ENCODE results near the gene ZBTB18.
"Not testable (repeated sequence)": the region's sequence is repeated elsewhere in the genome, so short reads cannot be mapped to it uniquely, and the experiment has no call there.

ZBTB18 gene

DNA sequence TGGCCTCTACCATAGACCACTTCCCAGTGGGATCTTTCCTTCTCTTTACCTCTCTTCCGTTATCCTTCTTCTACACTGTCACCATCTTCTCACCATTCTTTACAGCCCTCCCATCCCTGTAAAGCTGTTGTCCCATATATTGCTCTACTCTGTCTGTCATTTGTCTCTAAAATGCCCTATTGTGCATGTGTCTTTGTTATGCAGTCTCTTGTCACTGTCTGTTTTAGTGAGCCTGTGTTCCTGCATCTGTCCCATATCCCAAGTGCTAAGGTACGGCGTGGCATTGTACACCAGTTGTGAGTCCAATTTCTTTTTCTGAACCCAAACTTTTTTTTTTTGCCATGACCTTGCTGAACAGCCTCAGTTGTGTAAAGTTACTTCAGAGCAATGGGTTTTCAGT lies 8.8 kb upstream of the ZBTB18 start:
- DNase-seq = no peak

DNA sequence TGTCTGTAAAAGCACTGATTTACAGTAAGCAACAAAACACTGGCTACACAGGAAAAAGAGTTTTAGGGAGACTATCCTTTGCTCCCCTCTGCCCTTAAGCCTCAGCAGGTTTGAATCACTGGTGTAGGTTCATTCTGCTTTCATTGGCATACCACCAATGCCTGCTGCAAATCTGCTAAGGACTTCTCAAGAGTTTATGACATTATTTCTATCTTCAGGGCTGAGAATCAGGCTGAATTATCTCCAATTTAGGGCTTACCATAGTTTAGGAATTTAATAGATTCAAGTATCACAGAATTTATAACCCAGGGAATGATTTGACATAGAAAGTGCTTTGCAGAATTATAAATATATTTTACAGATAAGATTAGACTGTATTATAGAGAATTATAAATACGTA lies 6.7 kb upstream of the ZBTB18 start:
- DNase-seq = no peak

DNA sequence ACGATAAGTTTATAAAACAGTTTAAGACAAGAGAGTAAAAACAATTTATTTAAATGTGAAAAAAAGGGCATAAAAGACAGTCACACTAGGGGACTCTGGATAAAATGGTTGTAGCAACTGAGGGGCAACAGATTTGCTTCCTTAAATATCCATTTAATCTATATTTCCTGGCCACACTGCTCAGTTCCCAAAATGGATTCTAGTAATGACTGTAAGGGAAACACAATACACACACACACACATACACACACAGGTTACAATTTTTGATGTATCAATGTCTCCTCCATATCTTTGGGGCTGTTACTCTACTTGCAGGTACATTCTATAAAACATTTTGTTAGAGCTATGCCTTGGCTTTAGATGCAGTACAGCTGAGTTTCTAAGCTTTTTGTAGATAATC lies 4.8 kb upstream of the ZBTB18 start:
- DNase-seq = not testable (repeated sequence)

DNA sequence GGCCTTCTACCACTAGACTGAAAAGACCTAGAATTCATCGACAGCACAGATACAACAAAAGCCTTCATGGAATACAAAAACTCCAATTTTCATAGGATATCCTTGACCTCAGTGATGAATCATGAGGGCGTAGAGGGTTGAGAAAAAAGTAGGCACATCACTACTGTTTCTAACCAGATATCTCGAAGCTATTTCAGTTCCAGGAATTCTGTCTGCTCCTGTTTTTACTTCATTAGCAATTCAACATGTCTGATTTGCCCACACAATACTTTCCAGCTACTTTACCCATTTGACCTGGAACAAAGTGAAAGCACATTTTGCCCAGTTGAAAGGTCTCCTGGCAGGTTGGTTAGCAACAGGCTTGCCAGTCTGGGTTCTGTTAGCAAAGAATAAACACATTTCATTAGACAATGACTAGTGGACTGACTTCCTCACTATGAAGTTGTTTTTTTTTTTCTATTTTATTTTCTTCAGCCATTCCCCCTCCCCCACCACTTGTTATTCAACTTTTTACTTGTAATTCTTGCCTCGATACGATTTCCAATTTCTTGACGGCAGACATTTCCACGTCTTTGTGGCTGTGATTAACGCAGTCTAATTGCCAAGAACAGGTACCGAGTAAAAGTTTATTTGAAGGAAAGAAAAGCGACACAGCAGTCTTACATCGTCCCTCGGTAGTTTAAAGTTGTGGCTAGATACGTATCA lies 4.0 kb upstream of the ZBTB18 start:
- DNase-seq = peak; percentile 64

DNA sequence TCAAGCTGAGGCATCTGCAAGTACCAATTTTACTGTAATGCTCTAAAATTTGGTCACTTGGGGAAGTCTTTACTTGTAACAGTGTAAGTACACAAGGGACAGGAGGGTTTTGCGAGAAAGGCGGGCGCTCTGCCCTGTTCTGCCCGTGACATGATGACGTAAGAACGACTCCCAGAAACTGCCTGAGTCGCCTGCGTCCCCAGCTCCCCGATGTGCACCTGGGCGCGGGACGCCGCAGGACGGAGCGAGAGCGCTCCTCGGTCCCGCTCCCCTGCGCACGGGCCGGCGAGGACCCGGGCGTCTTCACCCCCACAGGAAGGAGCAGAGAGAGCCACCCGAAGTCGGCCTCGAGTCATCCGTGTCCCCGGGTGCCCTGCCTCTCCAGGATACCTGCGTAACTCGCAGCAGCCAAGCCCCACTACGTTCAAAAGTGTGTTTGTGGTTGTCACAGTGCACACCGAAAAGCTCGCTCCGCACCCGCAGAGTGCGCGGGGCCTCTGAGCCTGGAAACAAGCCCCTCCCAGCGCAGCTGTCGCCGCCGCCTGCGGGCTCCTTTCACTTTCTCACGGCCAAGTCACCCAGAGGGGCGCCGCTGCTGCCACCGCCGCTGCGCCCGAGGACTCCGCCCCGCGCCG lies 3.3 kb upstream of the ZBTB18 start:
- DNase-seq = no peak

DNA sequence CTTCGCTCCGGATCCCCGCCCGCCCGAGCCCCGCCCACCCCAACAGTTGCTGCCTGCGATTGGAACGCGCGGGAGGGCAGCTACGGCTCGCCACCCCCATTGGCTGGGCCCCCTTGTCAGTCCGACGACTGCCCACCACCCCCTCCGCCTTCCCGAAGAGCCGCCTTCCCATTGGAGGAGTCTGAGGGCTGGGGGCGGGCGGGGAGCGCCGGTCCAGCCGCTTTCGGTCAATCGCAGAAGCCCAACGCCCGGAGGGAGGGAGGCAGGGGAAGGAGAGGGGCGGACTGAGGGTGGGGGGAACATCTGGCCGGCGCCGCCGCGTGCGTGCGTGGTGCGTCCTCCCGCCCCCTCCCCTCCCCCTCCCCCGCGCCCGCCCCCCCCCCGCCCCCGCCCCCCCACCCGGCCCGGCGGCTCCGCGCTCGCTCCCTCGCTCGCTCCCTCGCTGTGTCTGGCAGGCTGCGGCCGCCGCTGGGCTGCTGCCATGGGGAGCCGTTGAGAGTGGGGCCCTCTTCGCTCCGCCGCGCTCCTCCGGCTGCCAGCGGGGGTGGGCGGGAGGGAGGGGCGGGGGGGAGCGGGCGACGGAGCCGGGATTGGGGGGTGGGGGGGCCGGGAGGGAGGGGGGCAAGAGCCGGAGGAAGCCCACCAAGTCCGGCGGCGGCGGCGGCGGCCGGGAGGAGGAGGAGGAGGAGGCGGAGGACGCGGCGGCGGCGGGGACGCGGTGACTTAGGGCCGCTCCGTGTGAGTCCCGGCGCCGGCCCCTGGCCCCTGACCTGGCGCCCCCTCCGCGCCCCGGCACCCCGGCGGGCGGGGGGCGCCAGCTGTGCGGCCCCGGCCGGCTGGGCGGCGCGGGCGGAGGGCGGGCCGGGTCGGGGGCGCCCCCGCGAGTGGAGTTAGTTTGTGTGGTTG lies 2.6 kb upstream of the ZBTB18 start:
- peak; percentile 99 for DNase-seq

DNA sequence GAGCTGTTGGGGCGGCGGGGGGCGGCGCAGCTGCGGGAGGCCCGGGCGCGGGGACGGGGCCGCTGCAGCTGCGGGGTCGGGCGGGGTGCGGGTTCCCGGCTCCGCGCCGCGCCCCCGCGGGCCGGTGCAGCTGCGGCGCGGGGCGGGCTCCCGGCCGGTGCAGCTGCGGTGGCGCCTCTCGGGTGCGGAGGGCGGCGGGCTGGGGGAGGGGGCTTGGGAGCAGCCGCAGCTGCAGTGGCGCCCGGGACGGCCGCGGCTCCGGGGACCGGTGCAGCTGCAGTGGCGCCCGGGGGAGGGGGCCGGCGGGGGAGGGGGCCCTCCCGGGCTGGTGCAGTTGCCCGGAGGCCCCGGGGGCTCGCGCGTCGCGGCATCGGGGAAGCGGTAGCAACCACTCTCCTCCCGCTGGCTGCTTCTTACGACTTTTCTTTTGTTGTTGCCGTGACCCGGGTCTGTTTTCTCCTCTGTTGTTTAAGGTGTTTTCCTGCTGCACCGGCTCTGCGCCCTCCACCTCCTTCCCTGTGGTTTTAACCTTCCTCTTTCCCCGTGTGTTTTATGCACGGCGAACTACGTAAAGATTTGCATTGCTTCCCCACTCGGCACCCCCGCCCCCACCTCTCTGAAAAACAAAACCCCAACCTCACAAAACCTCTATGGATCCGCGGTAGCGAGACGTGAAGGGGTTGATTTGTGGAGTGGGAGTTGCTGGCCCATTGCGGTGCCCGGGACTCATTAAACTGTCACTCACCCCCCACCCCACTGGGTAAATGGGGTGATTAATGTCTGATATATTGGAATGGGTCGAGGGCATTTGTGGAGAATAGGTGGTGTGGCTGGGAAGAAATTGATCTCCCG lies 1.7 kb upstream of the ZBTB18 start:
- peak; percentile 69 for DNase-seq

DNA sequence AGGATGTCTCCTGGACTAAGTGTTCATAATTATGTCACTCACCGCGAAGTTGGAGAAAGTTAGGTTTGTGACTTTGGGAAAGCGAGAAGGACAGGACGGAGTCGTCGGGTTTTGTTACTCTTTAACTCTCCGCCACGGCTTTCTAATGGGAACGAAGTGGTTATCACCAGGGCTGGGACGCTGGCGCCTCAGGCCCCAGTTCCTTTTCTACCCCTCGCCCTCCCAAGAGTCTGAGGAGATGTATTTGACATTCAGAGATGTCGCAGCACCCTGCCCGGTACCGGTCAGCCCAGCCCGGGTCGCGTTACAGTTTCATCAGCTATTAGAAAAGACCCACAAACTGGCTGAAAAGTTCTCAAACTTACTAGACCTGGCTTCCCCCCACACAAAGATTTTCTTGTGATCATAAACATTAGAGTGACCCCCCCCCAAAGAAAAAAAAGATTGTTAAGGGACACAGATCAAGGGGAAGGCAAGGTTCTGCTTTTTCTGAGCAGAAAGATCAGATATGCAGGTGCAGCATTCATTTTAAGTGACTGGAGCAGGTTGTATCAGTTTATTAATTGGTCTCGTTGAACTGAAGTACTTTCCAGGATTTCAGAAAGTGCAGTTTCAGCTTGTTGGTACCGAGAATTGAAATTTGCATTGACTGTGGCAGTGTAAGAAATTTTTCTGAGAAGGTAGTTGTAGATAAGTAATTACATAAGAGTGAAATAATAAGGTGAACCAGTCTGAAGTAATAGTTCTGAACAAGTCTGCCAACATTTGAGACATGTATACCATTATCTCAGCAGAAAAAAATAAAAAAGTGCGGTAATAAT lies 859 bp upstream of the ZBTB18 start:
- DNase-seq = peak; percentile 60

DNA sequence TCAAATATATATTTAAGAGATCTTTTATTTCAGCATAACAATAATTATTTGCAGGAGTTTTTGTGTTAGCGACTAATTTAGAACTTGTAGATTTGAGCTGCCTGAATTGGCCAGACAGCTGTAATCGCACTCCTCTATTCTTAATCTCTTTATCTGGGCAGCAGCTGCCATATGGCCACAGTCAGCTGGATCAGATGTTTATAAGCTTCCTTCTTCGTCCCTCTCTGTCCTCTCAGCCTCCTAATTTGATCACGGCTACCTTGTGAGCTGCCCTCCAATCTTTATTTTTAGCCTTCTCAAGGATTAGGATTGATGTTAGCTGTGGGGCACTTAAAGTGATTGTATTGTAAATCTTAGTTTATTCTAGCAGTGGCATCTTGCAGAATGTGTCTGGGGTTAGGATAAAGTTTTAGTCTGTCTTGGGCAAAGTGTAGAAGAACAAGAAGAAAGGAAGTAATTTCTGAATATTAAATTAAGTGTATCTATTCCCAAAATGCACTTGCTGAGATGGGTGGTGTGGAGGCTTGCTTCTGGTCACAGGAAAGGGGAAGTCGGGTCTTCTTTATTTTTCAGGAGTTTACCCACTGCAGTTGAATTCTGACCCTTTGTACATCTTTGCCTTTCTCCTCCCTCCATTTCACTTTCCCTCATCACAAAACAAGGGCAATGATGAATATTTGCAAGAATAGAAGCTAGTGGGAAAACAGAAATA lies 1.1 kb downstream of the ZBTB18 start:
- peak; percentile 82 for DNase-seq

DNA sequence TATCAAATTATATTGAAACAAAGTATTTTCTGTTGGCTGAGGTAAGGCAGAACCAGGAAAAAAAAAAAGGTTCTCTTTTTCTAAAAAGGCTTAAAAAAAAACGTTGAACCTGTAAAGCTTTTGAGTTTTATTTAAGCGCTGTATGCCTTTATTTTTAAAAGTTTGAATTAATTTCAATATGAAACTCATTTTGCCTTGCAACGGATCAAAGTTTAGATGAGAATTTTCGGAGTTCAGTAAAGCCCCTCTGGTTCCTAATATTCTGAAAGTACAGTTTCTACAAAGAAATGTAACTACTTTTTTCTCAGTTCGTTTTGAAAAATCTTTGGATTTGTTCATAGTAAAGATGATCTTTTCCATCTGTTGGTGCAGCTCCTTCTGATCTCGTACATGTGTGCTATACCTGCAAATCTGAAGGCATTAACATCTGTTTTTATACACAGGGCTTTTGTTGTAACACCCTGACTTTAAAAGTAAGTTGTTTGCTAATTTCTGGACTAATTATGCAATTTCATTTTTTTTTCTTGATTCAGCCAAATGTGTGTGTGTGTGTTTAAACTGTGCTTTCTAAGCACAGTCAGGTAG lies 1.7 kb downstream of the ZBTB18 start:
- peak; percentile 44 for DNase-seq

DNA sequence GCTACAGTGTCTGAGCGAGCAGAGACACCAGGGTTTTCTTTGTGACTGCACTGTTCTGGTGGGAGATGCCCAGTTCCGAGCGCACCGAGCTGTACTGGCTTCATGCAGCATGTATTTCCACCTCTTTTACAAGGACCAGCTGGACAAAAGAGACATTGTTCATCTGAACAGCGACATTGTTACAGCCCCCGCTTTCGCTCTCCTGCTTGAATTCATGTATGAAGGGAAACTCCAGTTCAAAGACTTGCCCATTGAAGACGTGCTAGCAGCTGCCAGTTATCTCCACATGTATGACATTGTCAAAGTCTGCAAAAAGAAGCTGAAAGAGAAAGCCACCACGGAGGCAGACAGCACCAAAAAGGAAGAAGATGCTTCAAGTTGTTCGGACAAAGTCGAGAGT lies 2.7 kb downstream of the ZBTB18 start:
- DNase-seq = peak; percentile 77

DNA sequence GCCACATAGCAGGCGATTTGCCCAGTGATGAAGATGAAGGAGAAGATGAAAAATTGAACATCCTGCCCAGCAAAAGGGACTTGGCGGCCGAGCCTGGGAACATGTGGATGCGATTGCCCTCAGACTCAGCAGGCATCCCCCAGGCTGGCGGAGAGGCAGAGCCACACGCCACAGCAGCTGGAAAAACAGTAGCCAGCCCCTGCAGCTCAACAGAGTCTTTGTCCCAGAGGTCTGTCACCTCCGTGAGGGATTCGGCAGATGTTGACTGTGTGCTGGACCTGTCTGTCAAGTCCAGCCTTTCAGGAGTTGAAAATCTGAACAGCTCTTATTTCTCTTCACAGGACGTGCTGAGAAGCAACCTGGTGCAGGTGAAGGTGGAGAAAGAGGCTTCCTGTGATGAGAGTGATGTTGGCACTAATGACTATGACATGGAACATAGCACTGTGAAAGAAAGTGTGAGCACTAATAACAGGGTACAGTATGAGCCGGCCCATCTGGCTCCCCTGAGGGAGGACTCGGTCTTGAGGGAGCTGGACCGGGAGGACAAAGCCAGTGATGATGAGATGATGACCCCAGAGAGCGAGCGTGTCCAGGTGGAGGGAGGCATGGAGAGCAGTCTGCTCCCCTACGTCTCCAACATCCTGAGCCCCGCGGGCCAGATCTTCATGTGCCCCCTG lies 3.3 kb downstream of the ZBTB18 start:
- peak; percentile 71 for DNase-seq

DNA sequence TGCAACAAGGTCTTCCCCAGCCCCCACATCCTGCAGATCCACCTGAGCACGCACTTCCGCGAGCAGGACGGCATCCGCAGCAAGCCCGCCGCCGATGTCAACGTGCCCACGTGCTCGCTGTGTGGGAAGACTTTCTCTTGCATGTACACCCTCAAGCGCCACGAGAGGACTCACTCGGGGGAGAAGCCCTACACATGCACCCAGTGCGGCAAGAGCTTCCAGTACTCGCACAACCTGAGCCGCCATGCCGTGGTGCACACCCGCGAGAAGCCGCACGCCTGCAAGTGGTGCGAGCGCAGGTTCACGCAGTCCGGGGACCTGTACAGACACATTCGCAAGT lies 3.8 kb downstream of the ZBTB18 start:
- no peak for DNase-seq

DNA sequence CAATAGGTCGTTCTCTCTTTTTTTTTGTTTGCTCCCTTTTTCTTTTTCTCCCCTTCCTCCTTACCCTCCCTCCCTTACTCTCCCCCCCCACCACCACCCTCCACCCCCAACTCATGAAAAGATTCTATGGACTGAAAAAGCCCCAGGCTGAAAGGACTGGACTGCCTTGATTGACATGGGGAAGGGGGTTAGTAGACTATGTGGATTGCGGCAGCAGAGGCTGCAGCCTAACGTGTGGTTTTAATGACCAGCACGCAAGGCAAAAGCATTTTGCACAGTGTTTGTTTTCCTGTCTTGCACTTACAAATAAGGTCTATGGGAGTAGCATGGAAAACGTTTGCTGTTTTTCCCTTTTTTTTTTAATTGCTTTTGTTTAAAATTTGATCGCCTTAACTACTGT lies 5.5 kb downstream of the ZBTB18 start:
- peak; percentile 52 for DNase-seq

DNA sequence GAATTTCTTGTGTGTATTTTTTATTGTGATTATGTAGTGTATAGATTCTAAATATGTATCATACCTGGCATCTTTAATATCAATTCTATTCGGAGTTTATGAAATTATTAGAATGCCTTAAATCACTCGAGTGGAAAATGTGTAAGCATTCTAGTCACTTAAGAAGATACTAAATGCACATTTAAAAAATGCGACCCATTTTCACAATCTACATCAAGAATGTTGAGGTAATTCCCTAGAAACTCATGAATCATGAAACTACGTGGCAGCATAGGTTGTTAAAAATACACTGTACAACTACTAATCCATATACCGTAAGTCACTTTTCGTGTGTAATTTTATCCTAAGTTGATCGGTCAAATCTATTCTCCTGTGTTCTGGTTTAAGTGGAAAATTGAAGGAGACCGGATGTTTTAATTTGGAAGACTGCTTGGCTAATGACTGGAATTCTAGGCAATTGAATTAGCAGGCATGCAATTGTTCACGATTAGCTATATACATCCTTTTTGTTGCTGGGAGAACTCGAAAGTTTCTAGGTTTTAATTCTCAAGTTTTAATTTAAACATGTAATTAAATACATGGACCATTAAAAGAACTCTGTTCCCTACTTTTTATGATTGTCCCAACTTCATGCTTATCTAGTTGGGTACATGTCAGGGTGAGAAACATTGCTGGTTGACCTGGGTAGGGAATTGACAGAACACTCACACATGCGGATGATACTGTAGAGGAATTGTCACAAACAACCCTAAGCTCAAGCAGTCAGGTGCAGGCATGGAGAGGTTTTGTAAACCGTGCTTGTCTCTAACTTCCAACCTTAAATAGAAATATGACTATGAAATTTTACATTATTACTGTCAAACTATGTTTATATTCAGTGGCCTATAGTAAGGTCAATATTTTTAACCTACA lies 6.6 kb downstream of the ZBTB18 start:
- no peak for DNase-seq

DNA sequence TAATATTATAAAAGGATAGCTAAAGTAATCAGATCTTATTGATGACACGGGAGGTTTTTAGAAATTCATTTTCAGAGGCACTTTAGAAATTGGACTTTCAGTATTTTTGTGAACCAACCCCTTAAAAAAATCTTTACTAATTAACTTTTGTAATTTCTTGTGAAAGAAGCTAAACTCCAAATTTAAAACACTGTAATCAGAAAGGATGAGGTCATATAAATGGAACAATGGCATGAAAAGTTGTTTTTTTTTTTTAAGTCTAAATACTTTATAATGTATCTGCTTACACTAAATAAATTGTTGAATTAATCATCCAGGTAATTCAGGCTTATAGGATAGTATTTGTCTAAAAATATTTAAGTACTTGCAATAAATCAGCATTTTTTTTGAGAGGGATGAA lies 9.0 kb downstream of the ZBTB18 start:
- DNase-seq = no peak

DNA sequence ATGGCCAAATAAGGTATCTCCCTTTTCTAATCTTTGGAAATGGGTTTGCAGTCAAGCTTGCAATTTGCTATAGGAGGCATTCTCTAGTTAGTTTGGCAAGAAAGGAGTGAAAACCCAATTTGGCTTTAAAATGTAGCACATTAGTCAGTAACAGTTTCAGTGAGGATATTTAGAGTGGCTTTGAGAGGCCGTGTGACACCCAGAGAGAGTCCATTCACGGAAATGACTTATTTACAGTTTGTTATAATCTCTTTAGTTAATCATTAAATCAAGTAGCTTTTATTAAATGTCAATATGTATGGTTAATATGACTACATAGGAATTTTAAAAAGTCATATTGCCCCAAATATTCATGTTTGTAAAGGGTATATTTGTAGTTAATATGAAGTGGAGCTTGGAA lies 9.6 kb downstream of the ZBTB18 start:
- DNase-seq = no peak

DNA sequence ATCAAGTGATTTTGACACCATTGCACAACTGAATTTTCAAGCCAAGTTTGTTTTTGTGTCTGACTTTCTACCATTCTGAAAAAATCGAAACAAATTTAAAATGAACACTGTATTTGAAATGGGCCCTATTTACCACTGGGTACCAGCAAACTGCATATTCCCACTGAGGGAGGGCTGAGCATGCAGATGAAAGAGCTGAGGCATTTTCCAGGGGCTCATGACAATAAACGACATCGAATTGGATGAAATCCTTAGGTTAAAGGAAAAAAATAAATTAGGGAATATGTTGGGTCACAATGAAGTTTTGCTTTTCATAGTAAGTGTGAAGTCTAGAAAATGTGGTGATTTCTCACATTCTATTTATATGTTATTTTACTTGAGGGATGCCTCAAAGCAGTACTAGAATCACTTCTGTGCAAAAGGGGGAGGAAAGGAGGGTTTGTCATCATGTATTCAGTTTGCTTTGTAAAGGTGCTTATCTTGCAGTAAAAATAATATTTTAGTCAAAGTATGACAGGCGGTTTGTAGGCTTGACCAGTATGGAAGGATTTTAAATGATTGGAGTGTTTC lies 11.2 kb downstream of the ZBTB18 start:
- no peak for DNase-seq

DNA sequence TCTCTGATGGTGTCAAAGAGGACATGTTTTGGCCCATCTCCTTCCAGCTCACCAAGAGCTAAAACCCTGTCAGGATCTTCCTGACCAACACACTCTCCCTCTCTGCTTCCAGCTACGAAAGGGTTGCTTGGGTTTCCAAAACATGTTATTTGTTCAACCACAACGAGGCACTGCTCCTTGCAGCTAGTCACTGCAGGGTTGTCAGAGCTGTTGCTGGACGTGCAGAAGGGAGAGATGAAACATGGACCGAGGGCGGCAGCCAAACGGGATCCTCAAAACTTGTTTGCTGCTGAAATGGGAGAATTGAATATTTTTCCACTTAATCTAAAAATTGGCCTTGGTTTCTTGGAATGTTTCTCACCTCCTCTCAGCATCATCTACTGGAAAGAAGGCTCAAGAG lies 12.4 kb downstream of the ZBTB18 start:
- DNase-seq = no peak

All from eye (tissue), 1 donor.